Mesendoderm (in vitro differentiated cells): ENCODE results near the gene ABCC9.
"Not testable (repeated sequence)": the region's sequence is repeated elsewhere in the genome, so short reads cannot be mapped to it uniquely, and the experiment has no call there.

Source experiments
- DNase-seq: peaks from one replicate; pipeline ENCODE4 v3.0.0; 2013
- H2AK5ac ChIP-seq: 2 replicates; pipeline ENCODE4 v1.6.1; 2013; ENCODE audit warnings: low read length, inconsistent platforms
- H2BK120ac ChIP-seq: 2 replicates; pipeline ENCODE4 v1.6.1; 2013; ENCODE audit warnings: low read depth, mild to moderate bottlenecking, low read length, moderate library complexity, mixed read lengths
- H2BK15ac ChIP-seq: replicated peaks from 2 replicates; pipeline ENCODE4 v1.6.1; 2013; ENCODE audit warnings: low read depth, mild to moderate bottlenecking, moderate library complexity
- H2BK5ac ChIP-seq: 2 replicates; pipeline ENCODE4 v1.6.1; 2013; ENCODE audit warnings: low read length, inconsistent platforms
- H3K18ac ChIP-seq: 2 replicates; pipeline ENCODE4 v1.6.1; 2013; ENCODE audit warnings: mild to moderate bottlenecking, low read length, mixed read lengths
- H3K23ac ChIP-seq: one replicate; pipeline ENCODE4 v1.6.1; 2013; ENCODE audit warnings: low read length
- H3K27ac ChIP-seq: 2 replicates; pipeline ENCODE4 v1.5.1; 2013; ENCODE audit warnings: low read depth, mild to moderate bottlenecking, inconsistent platforms, low read length, moderate library complexity
- H3K27me3 ChIP-seq: 2 replicates; pipeline ENCODE4 v1.6.1; 2013; ENCODE audit warnings: low read length, control low read depth, mild to moderate bottlenecking, inconsistent platforms; ENCODE audit not compliant: insufficient read depth, poor library complexity
- H3K36me3 ChIP-seq: 2 replicates; pipeline ENCODE4 v1.6.1; 2013; ENCODE audit warnings: low read length, inconsistent platforms; ENCODE audit not compliant: control insufficient read depth, insufficient read depth
- H3K4ac ChIP-seq: one replicate; pipeline ENCODE4 v1.6.1; 2013; ENCODE audit warnings: low read depth, mild to moderate bottlenecking, low read length, moderate library complexity
- H3K4me1 ChIP-seq: 2 replicates; pipeline ENCODE4 v1.6.1; 2013; ENCODE audit warnings: low read depth, low read length, inconsistent platforms; ENCODE audit not compliant: control insufficient read depth
- H3K4me2 ChIP-seq: 2 replicates; pipeline ENCODE4 v1.6.1; 2013; ENCODE audit warnings: low read length
- H3K4me3 ChIP-seq: 2 replicates; pipeline ENCODE4 v1.5.1; 2013; ENCODE audit warnings: mild to moderate bottlenecking, low read length
- H3K56ac ChIP-seq: one replicate; pipeline ENCODE4 v1.6.1; 2013; ENCODE audit warnings: low read length
- H3K79me1 ChIP-seq: 2 replicates; pipeline ENCODE4 v1.6.1; 2013; ENCODE audit warnings: low read length, inconsistent platforms
- H3K79me2 ChIP-seq: 2 replicates; pipeline ENCODE4 v1.6.1; 2013; ENCODE audit warnings: mild to moderate bottlenecking, low read length; ENCODE audit not compliant: control insufficient read depth, insufficient read depth
- H3K9ac ChIP-seq: 2 replicates; pipeline ENCODE4 v1.6.1; 2013; ENCODE audit warnings: low read length, inconsistent platforms
- H4K5ac ChIP-seq: one replicate; pipeline ENCODE4 v1.6.1; 2013; ENCODE audit warnings: low read length
- H4K8ac ChIP-seq: one replicate; pipeline ENCODE4 v1.6.1; 2013; ENCODE audit warnings: low read depth, mild to moderate bottlenecking, control low read depth, low read length, moderate library complexity
- WGBS: extraction: QIAGEN DNeasy Blood & Tissue Kit; methylation state at CpG from one replicate; pipeline ENCODE4 v1.1.7; 2013; ENCODE audit warnings: low lambda C conversion rate, missing lambda C conversion rate; ENCODE audit not compliant: insufficient coverage; ENCODE audit errors: extremely low coverage; 5-methylcytosine and 5-hydroxymethylcytosine counted together

ABCC9 gene

DNA sequence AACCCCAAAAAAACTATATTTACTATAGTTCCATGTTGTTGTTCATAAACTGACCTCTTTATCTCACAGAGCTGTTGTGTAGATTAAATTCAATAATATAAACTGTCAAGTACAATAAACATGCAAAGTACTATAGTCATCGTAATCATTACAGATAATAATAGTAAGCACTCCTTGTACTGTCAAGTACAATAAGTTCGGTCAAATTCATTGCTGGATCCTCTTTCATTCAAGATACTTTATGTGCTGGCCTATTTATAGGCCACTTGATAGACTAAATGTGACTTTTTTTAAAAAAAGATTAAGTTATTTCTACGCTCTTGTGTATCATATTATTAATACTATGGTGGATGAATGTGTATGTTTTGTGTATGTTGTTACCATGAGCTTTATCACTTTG lies 127.5 kb downstream of the ABCC9 start:
- H3K4ac ChIP-seq: no peak overlapping the region
- no peak overlapping the region for H2BK15ac ChIP-seq
- H3K18ac ChIP-seq: no peak overlapping the region
- no peak overlapping the region for H3K23ac ChIP-seq
- no peak overlapping the region for H3K9ac ChIP-seq
- H2AK5ac ChIP-seq: no peak overlapping the region
- H3K4me2 ChIP-seq: no peak overlapping the region
- H3K27me3 ChIP-seq: no peaks in the 10 kb centered on the region
- no peak overlapping the region for H4K5ac ChIP-seq
- H3K4me1 ChIP-seq: no peaks in the 10 kb centered on the region
- H3K4me3 ChIP-seq: no peak overlapping the region
- WGBS: no CpG with 5 or more reads among the region's 3 CpGs
- no peak overlapping the region for H3K56ac ChIP-seq
- H4K8ac ChIP-seq: no peak overlapping the region
- H3K79me2 ChIP-seq: no peaks in the 10 kb centered on the region
- no peak overlapping the region for H3K27ac ChIP-seq
- H2BK5ac ChIP-seq: no peak overlapping the region
- no peaks in the 10 kb centered on the region for H3K36me3 ChIP-seq
- H3K79me1 ChIP-seq: no peaks in the 10 kb centered on the region
- DNase-seq: no peak
- H2BK120ac ChIP-seq: no peak overlapping the region

DNA sequence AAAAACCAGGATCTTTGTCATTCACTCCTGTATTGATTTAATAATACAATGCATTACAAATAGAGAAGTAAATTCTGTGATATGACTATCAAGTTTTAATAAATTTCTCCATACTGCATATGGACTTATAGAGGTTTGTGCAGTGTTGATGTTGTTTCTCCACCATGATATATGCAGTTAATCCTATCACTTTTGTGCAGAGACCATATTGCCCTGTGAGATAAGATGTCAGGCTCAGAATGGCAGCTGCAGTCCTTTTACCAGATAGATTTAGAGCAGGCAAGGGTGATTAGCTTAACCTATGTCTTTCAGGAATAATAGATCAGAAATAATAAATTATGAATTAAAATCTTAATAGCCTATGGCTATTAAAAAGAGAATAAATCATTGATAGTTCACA lies 128.1 kb downstream of the ABCC9 start:
- Histone ChIP-seq H2BK15ac (no peak overlapping the region), H3K9ac (no peak overlapping the region), H4K8ac (no peak overlapping the region), H4K5ac (no peak overlapping the region), H2AK5ac (no peak overlapping the region), H3K23ac (no peak overlapping the region), H2BK120ac (no peak overlapping the region), H3K56ac (no peak overlapping the region), H3K36me3 (no peaks in the 10 kb centered on the region), H3K4me2 (no peak overlapping the region), H3K27me3 (no peaks in the 10 kb centered on the region), H3K4me3 (no peak overlapping the region), H3K4ac (no peak overlapping the region), H3K79me1 (no peaks in the 10 kb centered on the region), H3K27ac (no peak overlapping the region), H3K79me2 (no peaks in the 10 kb centered on the region), H3K4me1 (no peaks in the 10 kb centered on the region), H3K18ac (no peak overlapping the region), H2BK5ac (no peak overlapping the region)
- DNase-seq: no peak

DNA sequence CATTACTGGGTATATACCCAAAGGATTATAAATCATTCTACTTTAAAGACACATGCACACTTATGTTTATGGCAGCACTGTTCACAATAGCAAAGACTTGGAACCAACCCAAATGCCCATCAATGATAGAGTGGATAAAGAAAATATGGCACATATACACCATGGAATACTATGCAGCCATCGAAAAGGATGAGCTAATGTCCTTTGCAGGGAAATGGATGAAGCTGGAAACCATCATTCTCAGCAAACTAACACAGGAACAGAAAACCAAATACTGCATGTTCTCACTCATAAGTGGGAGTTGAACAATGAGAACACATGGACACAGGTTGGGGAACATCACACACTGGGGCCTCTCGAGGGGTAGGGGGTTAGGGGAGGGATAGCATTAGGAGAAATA lies 128.9 kb downstream of the ABCC9 start:
- H3K4me1 ChIP-seq, H3K36me3 ChIP-seq, H3K56ac ChIP-seq, H2BK5ac ChIP-seq, H3K79me2 ChIP-seq, H2BK120ac ChIP-seq, H3K4ac ChIP-seq, H3K79me1 ChIP-seq, H3K18ac ChIP-seq, H3K27me3 ChIP-seq, DNase-seq, H3K4me2 ChIP-seq, H4K8ac ChIP-seq, H2BK15ac ChIP-seq, H4K5ac ChIP-seq, H3K4me3 ChIP-seq, H3K9ac ChIP-seq, H2AK5ac ChIP-seq, H3K27ac ChIP-seq, H3K23ac ChIP-seq: not testable (repeated sequence)
- no CpG with 5 or more reads among the region's 2 CpGs for WGBS

DNA sequence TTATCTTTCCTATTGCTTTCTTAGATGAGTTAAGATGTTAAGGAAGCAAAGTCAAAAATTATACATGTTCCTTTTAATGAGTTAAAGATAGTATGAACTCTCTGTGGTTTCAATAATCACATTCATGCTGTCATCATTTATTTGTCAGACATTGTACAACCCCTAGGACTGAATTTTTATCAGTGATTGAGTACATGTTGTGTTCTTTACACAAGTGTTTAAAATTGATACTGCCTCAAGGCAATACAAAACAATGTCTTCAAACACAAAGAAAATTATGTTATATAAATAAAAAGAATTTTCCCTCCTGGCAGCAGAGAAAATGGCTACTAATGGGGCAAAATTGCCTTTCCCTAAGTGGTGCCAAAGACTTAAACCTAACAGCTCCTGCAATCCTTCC lies 132.1 kb downstream of the ABCC9 start:
- Histone ChIP-seq H2BK15ac (no peak overlapping the region), H3K9ac (no peak overlapping the region), H2AK5ac (no peak overlapping the region)

DNA sequence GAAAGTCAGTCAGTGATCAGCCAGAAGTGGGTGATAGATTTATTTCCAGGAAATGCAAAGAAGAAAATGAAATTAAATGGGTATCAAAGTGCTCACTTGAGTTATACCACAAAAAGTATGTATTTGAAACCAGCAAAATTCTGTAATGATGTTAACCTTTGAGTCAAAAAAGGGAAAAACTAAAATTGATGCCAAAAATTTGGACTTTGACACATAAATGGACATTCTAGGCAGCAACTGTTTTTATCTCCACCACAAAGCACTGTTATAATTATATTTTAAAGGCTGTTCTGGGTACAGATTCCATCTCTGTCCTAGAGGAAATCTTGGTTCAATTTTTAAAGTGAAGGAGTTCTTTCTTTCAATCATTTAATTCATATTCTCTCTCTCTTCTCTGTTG lies 135.0 kb downstream of the ABCC9 start:
- H3K9ac ChIP-seq: no peak overlapping the region
- H2BK15ac ChIP-seq: no peak overlapping the region
- H3K36me3 ChIP-seq: no peaks in the 10 kb centered on the region
- no peaks in the 10 kb centered on the region for H3K27me3 ChIP-seq
- H3K4me1 ChIP-seq: no peaks in the 10 kb centered on the region
- no peaks in the 10 kb centered on the region for H3K79me2 ChIP-seq
- no peak overlapping the region for H3K18ac ChIP-seq
- H3K27ac ChIP-seq: no peak overlapping the region
- H2BK120ac ChIP-seq: no peak overlapping the region
- no peak overlapping the region for H2BK5ac ChIP-seq
- no peak overlapping the region for H3K23ac ChIP-seq
- no peak overlapping the region for H4K8ac ChIP-seq
- H3K4me2 ChIP-seq: no peak overlapping the region
- H3K4ac ChIP-seq: no peak overlapping the region
- no peak overlapping the region for H4K5ac ChIP-seq
- H3K79me1 ChIP-seq: no peaks in the 10 kb centered on the region
- DNase-seq: no peak
- H3K56ac ChIP-seq: no peak overlapping the region
- H2AK5ac ChIP-seq: no peak overlapping the region
- H3K4me3 ChIP-seq: no peak overlapping the region

More for the DNA sequence above, 132.1 kb downstream of the ABCC9 start:
- no peaks in the 10 kb centered on the region for H3K4me1 ChIP-seq
- H3K27me3 ChIP-seq: no peaks in the 10 kb centered on the region
- no peak for DNase-seq
- no peaks in the 10 kb centered on the region for H3K79me1 ChIP-seq
- H4K5ac ChIP-seq: no peak overlapping the region
- no peak overlapping the region for H3K27ac ChIP-seq
- H3K23ac ChIP-seq: no peak overlapping the region
- no peak overlapping the region for H3K4ac ChIP-seq
- no peaks in the 10 kb centered on the region for H3K36me3 ChIP-seq
- no peaks in the 10 kb centered on the region for H3K79me2 ChIP-seq
- H3K4me2 ChIP-seq: no peak overlapping the region
- H3K4me3 ChIP-seq: no peak overlapping the region
- H4K8ac ChIP-seq: no peak overlapping the region
- no peak overlapping the region for H3K56ac ChIP-seq
- no peak overlapping the region for H2BK120ac ChIP-seq
- no peak overlapping the region for H2BK5ac ChIP-seq
- no peak overlapping the region for H3K18ac ChIP-seq

GRCh38 chr12:21801522-21802288 lies 139.5 kb downstream of the ABCC9 start:
- Histone ChIP-seq H2BK5ac (no peak overlapping the region), H3K79me1 (no peaks in the 10 kb centered on the region), H2BK15ac (no peak overlapping the region), H3K4me2 (no peak overlapping the region), H3K23ac (no peak overlapping the region), H3K27ac (no peak overlapping the region), H3K9ac (no peak overlapping the region), H4K5ac (no peak overlapping the region), H3K18ac (no peak overlapping the region), H3K36me3 (no peaks in the 10 kb centered on the region), H2AK5ac (no peak overlapping the region), H3K56ac (no peak overlapping the region), H3K4ac (no peak overlapping the region), H3K79me2 (no peaks in the 10 kb centered on the region), H3K4me1 (no peaks in the 10 kb centered on the region), H2BK120ac (no peak overlapping the region), H3K27me3 (no peaks in the 10 kb centered on the region), H3K4me3 (no peak overlapping the region), H4K8ac (no peak overlapping the region)
- DNase-seq: no peak
- WGBS: no CpG with 5 or more reads among the region's 4 CpGs
